ENCODE results near the gene NHLRC3. TPM values are rescaled to one million over a fixed set of nuclear protein-coding genes. Genes with fewer than 3 reads are reported as not detected.
A peak's percentile ranks its signal among the peaks of the same experiment; 100 is the strongest.
"Not testable (repeated sequence)": the region's sequence is repeated elsewhere in the genome, so short reads cannot be mapped to it uniquely, and the experiment has no call there.

The NHLRC3 gene
- 10 to 100 TPM; 19.2 to 25.1 (median 21.9) TPM for total RNA-seq

GRCh38 chr13:39037880-39038568 is at the start of gene NHLRC3, which contains the start of gene PROSER1:
Gene NHLRC3, plus strand, starts transcription at chr13:39038456. Its CDS starts 184 bp downstream, at chr13:39038640.
Gene PROSER1, minus strand, starts transcription at chr13:39038089. Its CDS starts 847 bp downstream, at chr13:39037242.
- Histone ChIP-seq H3K4me1 (peaks cover 0 to 71% (median 36%) of the 10 kb centered on the region in 4 donors), H3K27ac (peak within 1 kb of the TSS; percentile 49 to 89 (median 86)), H3K27me3 (no peaks in the 10 kb centered on the region), H3K9me3 (no peaks in the 10 kb centered on the region), H3K36me3 (peaks cover 0 to 10% (median 0%) of the 10 kb centered on the region in 3 donors), H3K4me3 (peak within 1 kb of the TSS; percentile 70 to 89 (median 76))
- peak; percentile 88 to 92 for DNase-seq (ENCODE audit: low spot score in 2 of 2)
- TF ChIP-seq POLR2A (IDR thresholded peaks at IDR 0.05) (peak in 1 of 2 donors; percentile 42), EP300 (IDR thresholded peaks at IDR 0.05) (peak; percentile 57 to 91), CTCF (IDR thresholded peaks at IDR 0.05) (peak in 2 of 5 experiments; percentile 43 to 60)
- WGBS, 2 donors, result 0 to 1% methylated on average over 21 to 23 of the region's 41 CpGs

- Histone ChIP-seq H3K4me1 (no peaks in the 10 kb centered on the region), H3K27me3 (no peaks in the 10 kb centered on the region), H3K4me3 (no peak within 1 kb of the TSS), H3K27ac (no peak within 1 kb of the TSS), H3K9me3 (no peaks in the 10 kb centered on the region), H3K36me3 (no peaks in the 10 kb centered on the region)
- TF ChIP-seq EP300 (IDR thresholded peaks at IDR 0.05), result no peak
- no peak for TF ChIP-seq POLR2A (IDR thresholded peaks at IDR 0.05)
- TF ChIP-seq CTCF (IDR thresholded peaks at IDR 0.05), result no peak
- DNase-seq (ENCODE audit: low spot score in 2 of 2), result no peak
Observed at GRCh38 chr13:38990693-38991092, 47.6 kb upstream of the NHLRC3 start, which contains the start of gene STOML3. Gene STOML3, minus strand, starts transcription at chr13:38990831. Its CDS starts 110 bp downstream, at chr13:38990721.

GRCh38 chr13:38993381-38993780 is 44.9 kb upstream of the NHLRC3 start:
- TF ChIP-seq EP300 (IDR thresholded peaks at IDR 0.05) (no peak), CTCF (IDR thresholded peaks at IDR 0.05) (no peak), POLR2A (IDR thresholded peaks at IDR 0.05) (no peak)
- 39 to 55% methylated on average over 4 of the region's 4 CpGs for WGBS, 2 donors

GRCh38 chr13:38998739-38999138 is 39.5 kb upstream of the NHLRC3 start:
- Histone ChIP-seq H3K36me3 (no peaks in the 10 kb centered on the region), H3K27ac (no peak overlapping the region), H3K4me3 (no peak overlapping the region), H3K27me3 (no peaks in the 10 kb centered on the region), H3K4me1 (no peaks in the 10 kb centered on the region), H3K9me3 (no peaks in the 10 kb centered on the region)
- TF ChIP-seq EP300 (IDR thresholded peaks at IDR 0.05), result no peak
- TF ChIP-seq CTCF (IDR thresholded peaks at IDR 0.05), result no peak
- no peak for TF ChIP-seq POLR2A (IDR thresholded peaks at IDR 0.05)
- DNase-seq (ENCODE audit: low spot score in 2 of 2), result no peak
- WGBS, 2 donors, result 70 to 79% methylated on average over 3 of the region's 3 CpGs

More at GRCh38 chr13:38993381-38993780, 44.9 kb upstream of the NHLRC3 start:
- Histone ChIP-seq H3K27ac (no peak overlapping the region), H3K4me1 (no peaks in the 10 kb centered on the region), H3K36me3 (no peaks in the 10 kb centered on the region), H3K9me3 (no peaks in the 10 kb centered on the region), H3K27me3 (no peaks in the 10 kb centered on the region), H3K4me3 (no peak overlapping the region)
- DNase-seq (ENCODE audit: low spot score in 2 of 2), result no peak

GRCh38 chr13:39006371-39007111 is 31.7 kb upstream of the NHLRC3 start:
- WGBS, 2 donors, result 80 to 89% methylated on average over 26 to 27 of the region's 29 CpGs
- H3K4me1 ChIP-seq; DNase-seq (ENCODE audit: low spot score in 2 of 2); H3K9me3 ChIP-seq; H3K27me3 ChIP-seq; H3K27ac ChIP-seq; H3K4me3 ChIP-seq: not testable (repeated sequence)
- H3K36me3 ChIP-seq, result peaks cover 0 to 26% (median 0%) of the 10 kb centered on the region in 3 donors
